SKM-1 treated with dmso at 0.1 percent for 144 hours (cell line): Measurements from ENCODE around the gene SKIC2.
A peak's percentile ranks its signal among the peaks of the same experiment; 100 is the strongest.
"Not testable (repeated sequence)": the region's sequence is repeated elsewhere in the genome, so short reads cannot be mapped to it uniquely, and the experiment has no call there.

ENCODE experiments used
- DNase-seq: peaks from one replicate; lab custom pipeline; 2025; ENCODE audit not compliant: unreplicated experiment; lab: John Stamatoyannopoulos, UW

SKIC2 gene

GRCh38 chr6:31968791-31969711, 10.1 kb downstream of the SKIC2 start:
- no peak for DNase-seq

DNA sequence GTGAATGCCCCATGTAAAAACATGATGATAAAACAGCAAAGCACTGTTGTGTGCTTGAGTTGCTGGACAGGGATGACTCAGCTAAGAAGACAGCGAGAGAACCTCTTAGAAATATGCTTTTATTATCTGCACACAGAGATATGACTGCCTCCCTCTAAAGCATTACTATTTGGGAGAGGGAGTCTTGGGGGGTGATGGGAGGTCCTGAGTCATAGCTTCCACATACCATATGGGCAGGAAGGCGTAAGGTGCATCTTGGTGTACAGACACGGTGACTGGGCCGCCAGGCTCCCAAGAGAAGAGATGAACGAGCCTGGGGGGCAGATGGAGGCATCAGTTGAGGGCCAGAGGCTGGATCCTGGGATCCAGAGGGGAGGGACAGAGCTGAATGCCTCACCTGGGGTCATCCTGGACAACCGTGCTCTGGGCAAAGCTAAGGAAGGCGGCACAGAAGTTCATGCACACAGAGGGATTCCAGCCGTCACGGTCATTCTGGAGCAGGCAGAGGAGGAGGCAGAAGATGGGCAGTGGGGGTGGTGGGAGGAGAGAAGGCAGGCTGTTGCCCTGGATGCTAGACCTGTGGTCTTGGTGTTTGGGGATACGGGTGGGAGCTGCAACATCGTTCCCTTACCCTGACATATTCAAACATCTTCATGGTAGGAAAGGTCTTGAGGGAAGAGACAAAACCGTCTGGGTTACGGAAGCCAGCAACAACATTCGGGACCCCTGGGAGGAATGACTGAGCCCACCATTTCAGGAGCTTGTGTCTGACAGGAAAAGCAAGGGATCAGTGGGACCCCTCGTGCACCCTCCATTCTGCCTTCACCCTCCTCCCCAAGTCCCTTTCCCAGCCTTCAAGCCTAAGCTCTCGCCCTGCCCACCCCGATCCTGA, 11.0 kb downstream of the SKIC2 start:
- DNase-seq, result no peak

- no peak for DNase-seq
These were observed 11.8 kb downstream of the SKIC2 start for GRCh38 chr6:31970604-31971271.

GRCh38 chr6:31971279-31971992, 12.5 kb downstream of the SKIC2 start:
- no peak for DNase-seq

- DNase-seq, result peak; percentile 96
These were observed 13.2 kb downstream of the SKIC2 start, which contains the start of gene DXO for GRCh38 chr6:31971993-31972708. TSS of gene DXO (minus strand) at chr6:31972138. CDS start at chr6:31971675, 463 bp downstream.

GRCh38 chr6:31972709-31973350, 13.9 kb downstream of the SKIC2 start:
- no peak for DNase-seq

GRCh38 chr6:31976065-31976464, 17.1 kb downstream of the SKIC2 start:
- not testable (repeated sequence) for DNase-seq

GRCh38 chr6:31977816-31978431, 18.9 kb downstream of the SKIC2 start:
- DNase-seq, result no peak

GRCh38 chr6:31978831-31979230, 19.9 kb downstream of the SKIC2 start:
- no peak for DNase-seq

- no peak for DNase-seq
These were observed 20.4 kb downstream of the SKIC2 start for GRCh38 chr6:31979238-31979898.

DNA sequence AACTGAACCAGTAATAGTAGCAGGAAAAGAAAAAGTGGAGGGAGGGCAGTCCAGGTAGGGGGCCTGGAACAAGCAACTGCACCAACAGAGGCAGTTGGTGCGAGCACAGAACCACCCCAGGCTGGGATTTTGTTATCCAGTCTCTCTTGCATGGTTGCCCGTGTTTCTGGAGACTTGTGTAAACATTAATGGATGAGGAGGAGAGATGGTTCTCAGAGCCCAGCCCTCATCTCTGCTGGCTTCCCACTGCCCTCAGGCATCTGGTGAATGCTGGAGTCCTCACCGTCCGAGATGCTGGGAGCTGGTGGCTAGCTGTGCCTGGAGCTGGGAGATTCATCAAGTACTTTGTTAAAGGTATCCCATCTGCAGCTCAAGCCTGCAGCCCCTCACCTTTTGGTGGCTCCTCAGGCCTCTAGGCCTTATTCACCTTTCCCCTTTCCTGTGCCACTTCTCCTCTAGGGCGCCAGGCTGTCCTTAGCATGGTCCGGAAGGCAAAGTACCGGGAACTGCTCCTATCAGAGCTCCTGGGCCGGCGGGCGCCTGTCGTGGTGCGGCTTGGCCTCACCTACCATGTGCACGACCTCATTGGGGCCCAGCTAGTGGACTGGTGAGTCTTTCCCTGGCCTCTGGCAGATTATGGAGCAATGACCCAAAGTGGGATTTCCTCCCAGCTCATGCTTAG, 21.4 kb downstream of the SKIC2 start:
- DNase-seq, result not testable (repeated sequence)

DNA sequence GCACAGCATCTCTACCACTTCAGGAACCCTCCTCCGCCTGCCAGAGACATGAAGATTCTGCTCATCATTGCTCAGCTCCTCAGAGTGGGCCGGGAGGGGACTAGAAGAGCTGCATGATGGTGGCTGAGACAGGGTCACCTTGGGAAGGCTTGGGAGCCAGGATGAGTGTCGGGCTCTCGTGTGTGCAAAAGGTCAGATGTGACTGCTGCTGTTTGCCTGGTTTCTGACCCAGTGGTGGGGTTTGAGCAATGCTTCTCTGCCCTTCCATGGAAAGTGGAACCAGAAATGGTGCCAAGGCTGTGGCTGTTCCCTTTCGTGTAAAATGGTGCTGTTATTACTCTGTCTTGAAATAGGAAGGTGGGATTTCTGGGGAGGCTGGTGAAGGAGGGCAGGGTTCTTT, 22.0 kb downstream of the SKIC2 start:
- not testable (repeated sequence) for DNase-seq

GRCh38 chr6:31981744-31982143, 22.8 kb downstream of the SKIC2 start, which contains the start of gene C4A:
TSS of gene C4A (plus strand) at chr6:31982057. CDS start at chr6:31982108, 51 bp downstream.
- DNase-seq, result not testable (repeated sequence)

DNA sequence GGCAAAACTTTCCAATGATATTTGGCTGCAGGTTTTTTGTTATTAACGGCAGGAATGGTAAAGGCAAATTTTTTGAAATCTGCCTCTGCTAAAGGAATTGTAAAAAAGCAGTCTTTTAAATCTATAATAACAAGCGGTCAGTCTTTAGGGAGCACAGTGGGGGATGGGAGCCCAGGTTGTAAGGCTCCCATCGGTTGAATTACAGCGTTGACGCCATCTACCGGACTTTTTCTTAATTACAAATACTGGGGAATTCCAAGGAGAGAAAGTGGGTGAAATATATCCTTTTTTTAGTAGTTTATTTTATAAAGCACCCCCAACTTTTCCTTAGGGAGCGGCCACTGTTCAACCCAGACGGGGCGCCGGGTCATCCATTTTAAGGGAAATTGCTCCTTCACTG, 30.4 kb downstream of the SKIC2 start:
- not testable (repeated sequence) for DNase-seq

DNA sequence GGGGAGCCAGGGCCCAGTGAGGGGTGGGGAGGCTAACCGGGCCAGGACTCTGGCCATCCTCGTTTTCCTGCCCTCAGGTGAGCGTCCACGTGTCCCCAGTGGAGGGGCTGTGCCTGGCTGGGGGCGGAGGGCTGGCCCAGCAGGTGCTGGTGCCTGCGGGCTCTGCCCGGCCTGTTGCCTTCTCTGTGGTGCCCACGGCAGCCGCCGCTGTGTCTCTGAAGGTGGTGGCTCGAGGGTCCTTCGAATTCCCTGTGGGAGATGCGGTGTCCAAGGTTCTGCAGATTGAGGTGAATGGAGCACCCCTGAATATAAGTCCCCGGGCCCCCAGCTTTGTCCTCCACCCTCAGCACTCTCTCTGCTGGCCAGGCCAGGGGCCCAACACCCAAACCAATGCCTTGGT, 35.4 kb downstream of the SKIC2 start:
- not testable (repeated sequence) for DNase-seq

DNA sequence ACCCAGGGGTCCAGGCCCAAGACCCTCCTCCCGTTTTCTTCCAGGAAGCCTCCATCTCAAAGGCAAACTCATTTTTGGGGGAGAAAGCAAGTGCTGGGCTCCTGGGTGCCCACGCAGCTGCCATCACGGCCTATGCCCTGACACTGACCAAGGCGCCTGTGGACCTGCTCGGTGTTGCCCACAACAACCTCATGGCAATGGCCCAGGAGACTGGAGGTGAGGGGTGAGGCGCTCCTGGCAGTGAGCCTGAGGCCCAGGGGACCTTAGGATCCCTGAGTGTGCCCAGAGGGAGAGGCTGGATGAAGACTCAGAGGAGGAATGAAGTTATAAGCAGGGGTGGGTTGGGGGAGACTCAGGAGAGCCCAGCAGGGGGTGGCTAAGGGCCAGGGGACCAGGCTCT, 37.4 kb downstream of the SKIC2 start:
- DNase-seq, result not testable (repeated sequence)

- DNase-seq, result not testable (repeated sequence)
These were observed 43.7 kb downstream of the SKIC2 start for GRCh38 chr6:32002546-32003268.
